Lower lobe of right lung (tissue), 2 donors: ENCODE results near the gene MMP20. TPM values are rescaled to one million over a fixed set of nuclear protein-coding genes. Genes with fewer than 3 reads are reported as not detected.

Experiments
- ATAC-seq, 2 donors: fragments of 200-7000 bp; cut with Tn5 transposase; one replicate each; pipeline ENCODE4 v1.9.1; 2020 to 2022; ENCODE audit warnings: mild to moderate bottlenecking in 2 of 2, moderate library complexity in 2 of 2
- DNase-seq: peaks from one replicate; pipeline ENCODE4 v3.0.0-alpha.2; 2020
- H3K27ac ChIP-seq: fragments of 200-600 bp; one replicate; pipeline ENCODE4 v1.8.0; 2022
- H3K27me3 ChIP-seq: fragments of 200-600 bp; one replicate; pipeline ENCODE4 v1.8.0; 2022; ENCODE audit warnings: low read depth
- H3K36me3 ChIP-seq: fragments of 200-600 bp; one replicate; pipeline ENCODE4 v1.8.0; 2022; ENCODE audit warnings: mild to moderate bottlenecking
- H3K4me1 ChIP-seq: fragments of 200-600 bp; one replicate; pipeline ENCODE4 v1.8.0; 2022
- H3K4me3 ChIP-seq: fragments of 200-600 bp; one replicate; pipeline ENCODE4 v1.8.0; 2022; ENCODE audit warnings: mild to moderate bottlenecking
- H3K9me3 ChIP-seq: fragments of 200-600 bp; one replicate; pipeline ENCODE4 v1.8.0; 2022
- intact Hi-C: fragments of 100-400 bp; cut with DNase I; formaldehyde crosslinking; loops from one replicate; pipeline ENCODE4 v1.11.0; 2022
- total RNA-seq: library from RNA; stranded (reverse); fragmentation: NEBNext Ultra II Directional; extraction: Animal tissue kit (Norgen Biotek cat#: 25700); gene quantifications from one replicate; pipeline ENCODE4 v1.2.1, GENCODE V29; 2021
- TF ChIP-seq, protein P1 (sequence below): fragments of 200-600 bp; IDR thresholded peaks from one replicate; pipeline ENCODE4 v1.8.0; 2022; ENCODE audit warnings: antibody characterized with exemption, mild to moderate bottlenecking
- donor health status: DM: no; HTN: yes; CAD: no; lungs with severe emphysema.

Gene MMP20
- total RNA-seq, 1 donor from 2014 or later = not detected

DNA sequence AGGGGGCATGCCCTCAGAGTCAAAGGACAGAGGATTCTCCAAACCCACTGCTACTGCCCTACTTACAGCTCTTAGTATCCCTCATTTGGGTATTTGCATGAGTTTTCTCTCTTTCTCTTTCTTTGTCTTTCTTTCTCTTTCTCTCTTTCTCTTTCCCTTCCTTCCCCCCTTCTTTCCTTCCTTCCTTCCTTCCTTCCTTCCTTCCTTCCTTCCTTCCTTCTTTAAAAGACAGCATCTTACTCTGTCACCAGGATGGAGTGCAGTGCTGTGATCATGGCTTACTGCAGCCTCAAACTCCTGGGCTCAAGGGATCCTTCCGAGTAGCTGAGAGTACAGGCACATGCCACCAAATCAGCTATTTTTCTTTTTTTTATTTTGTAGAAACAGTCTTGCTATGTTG lies 80.5 kb downstream of the MMP20 start:
- Histone ChIP-seq H3K4me3 (no peak overlapping the region), H3K36me3 (no peaks in the 10 kb centered on the region), H3K9me3 (no peaks in the 10 kb centered on the region), H3K27me3 (no peaks in the 10 kb centered on the region), H3K27ac (no peak overlapping the region), H3K4me1 (no peaks in the 10 kb centered on the region)
- TF ChIP-seq, protein P1, sequence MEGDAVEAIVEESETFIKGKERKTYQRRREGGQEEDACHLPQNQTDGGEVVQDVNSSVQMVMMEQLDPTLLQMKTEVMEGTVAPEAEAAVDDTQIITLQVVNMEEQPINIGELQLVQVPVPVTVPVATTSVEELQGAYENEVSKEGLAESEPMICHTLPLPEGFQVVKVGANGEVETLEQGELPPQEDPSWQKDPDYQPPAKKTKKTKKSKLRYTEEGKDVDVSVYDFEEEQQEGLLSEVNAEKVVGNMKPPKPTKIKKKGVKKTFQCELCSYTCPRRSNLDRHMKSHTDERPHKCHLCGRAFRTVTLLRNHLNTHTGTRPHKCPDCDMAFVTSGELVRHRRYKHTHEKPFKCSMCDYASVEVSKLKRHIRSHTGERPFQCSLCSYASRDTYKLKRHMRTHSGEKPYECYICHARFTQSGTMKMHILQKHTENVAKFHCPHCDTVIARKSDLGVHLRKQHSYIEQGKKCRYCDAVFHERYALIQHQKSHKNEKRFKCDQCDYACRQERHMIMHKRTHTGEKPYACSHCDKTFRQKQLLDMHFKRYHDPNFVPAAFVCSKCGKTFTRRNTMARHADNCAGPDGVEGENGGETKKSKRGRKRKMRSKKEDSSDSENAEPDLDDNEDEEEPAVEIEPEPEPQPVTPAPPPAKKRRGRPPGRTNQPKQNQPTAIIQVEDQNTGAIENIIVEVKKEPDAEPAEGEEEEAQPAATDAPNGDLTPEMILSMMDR = no peak
- DNase-seq (no peak), ATAC-seq (no peak)
- intact Hi-C loops = no loop called here

DNA sequence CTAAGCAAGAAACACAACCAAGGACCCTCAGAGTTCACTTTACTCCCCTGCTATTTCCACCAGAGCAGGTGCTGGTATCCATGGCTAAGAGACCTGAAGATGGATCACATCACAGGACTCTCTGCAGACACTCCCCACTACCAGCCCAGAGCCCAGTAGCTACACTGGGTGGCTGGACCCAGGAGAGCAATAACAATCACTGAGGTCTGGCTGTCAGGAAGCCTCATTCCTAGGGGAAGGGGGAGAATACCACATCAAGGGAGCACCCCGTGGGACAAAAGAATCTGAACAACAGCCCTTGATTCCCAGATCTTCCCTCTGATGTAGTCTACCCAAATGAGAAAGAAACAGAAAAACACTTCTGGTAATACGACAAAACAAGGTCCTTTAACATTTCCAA lies 85.6 kb downstream of the MMP20 start:
- no peak for DNase-seq
- ATAC-seq = no peak
- intact Hi-C loops = no loop called here
- Histone ChIP-seq H3K27me3 (no peaks in the 10 kb centered on the region), H3K36me3 (no peaks in the 10 kb centered on the region), H3K27ac (no peak overlapping the region), H3K4me3 (no peak overlapping the region), H3K9me3 (no peaks in the 10 kb centered on the region), H3K4me1 (no peaks in the 10 kb centered on the region)
- TF ChIP-seq, protein P1 = no peak

DNA sequence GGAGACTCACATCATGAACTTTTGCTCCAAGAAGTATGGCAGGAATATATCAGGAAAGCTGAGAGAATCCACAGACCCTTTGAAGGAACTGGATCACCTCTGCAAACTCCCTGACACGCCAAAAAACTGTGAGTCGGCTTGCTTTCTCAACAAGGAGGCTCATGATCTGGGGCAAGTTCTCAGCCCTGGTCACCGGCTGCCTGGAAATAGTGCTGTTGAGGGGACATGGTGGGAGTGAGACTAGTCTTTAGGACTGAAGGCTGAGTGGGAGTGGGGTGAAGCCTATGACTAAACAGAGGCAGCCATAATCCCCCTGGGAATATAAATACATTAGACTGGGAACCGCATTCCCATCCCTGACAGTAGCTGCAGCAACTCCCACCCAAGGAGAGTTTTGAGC lies 86.2 kb downstream of the MMP20 start:
- H3K4me1 ChIP-seq = no peaks in the 10 kb centered on the region
- no peak overlapping the region for H3K4me3 ChIP-seq
- DNase-seq (no peak), ATAC-seq (no peak)
- H3K27me3 ChIP-seq = no peaks in the 10 kb centered on the region
- intact Hi-C loops = no loop called here
- TF ChIP-seq, protein P1 = no peak
- no peak overlapping the region for H3K27ac ChIP-seq
- H3K36me3 ChIP-seq = no peaks in the 10 kb centered on the region
- H3K9me3 ChIP-seq = no peaks in the 10 kb centered on the region

DNA sequence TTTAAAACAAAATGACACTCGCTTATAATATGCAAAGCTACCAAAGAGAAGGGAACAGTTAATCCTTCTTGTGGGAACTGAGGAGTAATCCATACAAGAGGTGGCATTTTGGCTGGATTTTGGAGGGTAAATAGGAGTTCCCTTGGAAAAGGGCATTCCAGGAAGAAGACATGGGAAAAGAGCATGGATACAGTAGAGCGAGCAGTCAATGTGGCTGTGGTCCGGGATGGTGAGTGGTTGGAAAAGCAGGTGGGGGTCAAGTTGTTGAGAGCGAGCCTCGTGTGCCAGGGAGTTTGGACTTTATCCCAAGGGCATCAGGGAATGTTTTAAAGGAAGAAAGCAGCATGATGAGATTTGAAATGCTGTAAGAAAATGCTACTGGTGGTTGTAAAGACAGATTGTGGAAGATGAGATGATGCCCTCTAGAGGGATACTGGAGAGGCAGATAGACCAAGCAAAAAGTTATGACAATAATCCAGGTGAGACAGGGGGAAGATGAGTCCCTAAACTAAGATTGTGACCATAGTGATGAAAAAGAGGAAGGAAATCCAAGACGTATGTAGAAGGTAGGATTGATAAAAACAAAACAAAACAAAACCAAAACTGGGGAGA lies 90.8 kb downstream of the MMP20 start:
- H3K9me3 ChIP-seq = no peaks in the 10 kb centered on the region
- DNase-seq = no peak
- H3K4me3 ChIP-seq = no peak overlapping the region
- TF ChIP-seq, protein P1 = no peak
- no peak for ATAC-seq
- intact Hi-C loops = no loop called here
- no peaks in the 10 kb centered on the region for H3K36me3 ChIP-seq
- peaks cover 3% of the 10 kb centered on the region for H3K4me1 ChIP-seq
- H3K27me3 ChIP-seq = no peaks in the 10 kb centered on the region
- no peak overlapping the region for H3K27ac ChIP-seq

DNA sequence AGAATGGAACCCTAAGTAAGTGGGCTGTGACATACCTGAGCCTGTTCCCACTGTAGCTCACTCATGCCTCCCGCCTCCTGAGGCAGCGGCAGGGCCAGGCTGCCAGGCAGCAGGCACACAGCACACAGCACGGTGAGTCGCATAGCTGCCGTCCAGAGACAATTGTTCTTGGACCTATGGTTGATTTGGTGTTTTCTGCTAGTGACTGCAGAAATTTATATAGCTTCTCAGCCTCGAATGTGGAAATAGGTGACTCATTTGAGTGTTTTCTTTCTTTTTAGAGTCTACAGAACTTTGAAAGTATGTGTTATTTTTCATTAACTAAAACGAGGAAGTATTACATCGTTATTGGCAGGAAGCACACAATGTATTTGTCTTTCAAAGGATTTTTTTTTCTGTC lies 94.6 kb downstream of the MMP20 start, which contains the start of gene MMP7:
MMP7 (minus strand) TSS at position 190 of the 400 bp plus-strand sequence; CDS start at position 143, 47 bp downstream.
- no peaks in the 10 kb centered on the region for H3K36me3 ChIP-seq
- ATAC-seq (peak; percentile 63 to 92), DNase-seq (no peak)
- no peaks in the 10 kb centered on the region for H3K27me3 ChIP-seq
- no peaks in the 10 kb centered on the region for H3K9me3 ChIP-seq
- intact Hi-C loops = no loop called here
- TF ChIP-seq, protein P1 = no peak
- H3K27ac ChIP-seq = no peak within 1 kb of the TSS
- H3K4me1 ChIP-seq = peaks cover 3% of the 10 kb centered on the region
- peak within 1 kb of the TSS; percentile 23 for H3K4me3 ChIP-seq
